ENCODE results near the gene CENPQ. TPM values are rescaled to one million over a fixed set of nuclear protein-coding genes. Genes with fewer than 3 reads are reported as not detected.

Gene CENPQ
- total RNA-seq, 2 experiments from 2014 or later = 14.1 to 16.6 TPM

Other genes starting within 250 kb of the CENPQ start
- 10 to 100 TPM; 10.5 to 14.8 TPM for gene MMUT, start 117 bp upstream of the CENPQ start, total RNA-seq
- gene GLYATL3, start 36.6 kb downstream of the CENPQ start, total RNA-seq = not detected
- gene C6orf141, start 87.3 kb downstream of the CENPQ start, total RNA-seq = 1 to 10 TPM; 1.1 TPM
- gene RHAG, start 173.5 kb downstream of the CENPQ start, total RNA-seq = not detected

All from activated CD4-positive, alpha-beta T cell treated with anti-CD3 and anti-CD28 coated beads for 36 hours (primary cell).